ENCODE measurements around the gene OR52A5. TPM values are rescaled to one million over a fixed set of nuclear protein-coding genes. Genes with fewer than 3 reads are reported as not detected.

OR52A5 gene
- total and polyA plus RNA-seq, 2 experiments from 2014 or later: 0.11 to 0.24 TPM

- Mint-ChIP-seq H3K4me3 (no peak overlapping the region), H3K36me3 (ENCODE audit: low read depth) (no peaks in the 10 kb centered on the region; the same call in 2 of the 3 replicates), H3K27ac (no peak overlapping the region), H3K4me1 (no peaks in the 10 kb centered on the region), H3K9me3 (no peaks in the 10 kb centered on the region), H3K27me3 (ENCODE audit: insufficient read depth, low read depth, poor library complexity) (no peaks in the 10 kb centered on the region)
- Histone ChIP-seq H3K36me3 (ENCODE audit: insufficient read depth) (no peaks in the 10 kb centered on the region), H3K27ac (ENCODE audit: low read depth) (no peak overlapping the region), H3K79me2 (replicated peaks; ENCODE audit: insufficient read depth) (no peaks in the 10 kb centered on the region), H2AFZ (no peak overlapping the region), H3F3A (replicated peaks; ENCODE audit: low read depth) (no peaks in the 10 kb centered on the region), H3K4me3 (no peak overlapping the region), H3K4me2 (no peak overlapping the region), H3K4me1 (ENCODE audit: insufficient read depth) (no peaks in the 10 kb centered on the region), H4K20me1 (replicated peaks; ENCODE audit: insufficient read depth) (no peaks in the 10 kb centered on the region), H3K9me2 (ENCODE audit: insufficient read depth) (no peaks in the 10 kb centered on the region), H3K27me3 (ENCODE audit: insufficient read depth) (no peaks in the 10 kb centered on the region)
- DNase-seq (ENCODE audit: low spot score) (no peak), ATAC-seq (no peak)
- TF ChIP-seq ETS1 (IDR thresholded peaks at IDR 0.05) (no peak), CTCF (conservative IDR thresholded peaks at IDR 0.05; ENCODE audit: low read depth in 2 of 2) (no peak), ZNF462 (CRISPR knock-in tag; IDR thresholded peaks at IDR 0.05) (no peak), ZNF331 (CRISPR knock-in tag; IDR thresholded peaks at IDR 0.05; ENCODE audit: low read depth) (no peak), POLR2AphosphoS5 (IDR thresholded peaks at IDR 0.05; ENCODE audit: low read depth) (no peak), REST (IDR thresholded peaks at IDR 0.05; ENCODE audit: unreplicated experiment) (no peak), EZH2phosphoT487 (IDR thresholded peaks at IDR 0.05; ENCODE audit: unreplicated experiment) (no peak), NANOG (IDR thresholded peaks at IDR 0.05; ENCODE audit: borderline replicate concordance) (no peak), STAT1 (IDR thresholded peaks at IDR 0.05; ENCODE audit: unreplicated experiment) (no peak), CREB1 (CRISPR knock-in tag; IDR thresholded peaks at IDR 0.05; ENCODE audit: low read depth) (no peak), EZH2 (IDR thresholded peaks at IDR 0.05; ENCODE audit: low read depth, unreplicated experiment) (no peak), ZNF114 (CRISPR knock-in tag; IDR thresholded peaks at IDR 0.05) (no peak), JUNB (IDR thresholded peaks at IDR 0.05; ENCODE audit: unreplicated experiment) (no peak)
Observed at GRCh38 chr11:5118893-5119292, 19.3 kb downstream of the OR52A5 start.

Data from GM23338 (cell line).